GM12872 (cell line): Measurements from ENCODE around the gene ZFR.

Experiments
- CTCF ChIP-seq: IDR thresholded peaks from 3 replicates; pipeline ENCODE4 v1.5.1; 2011; ENCODE audit warnings: low read depth, mild to moderate bottlenecking, low read length, moderate library complexity; ENCODE audit not compliant: insufficient read depth

Gene ZFR

GRCh38 chr5:32403760-32404159, 40.8 kb downstream of the ZFR start:
- no peak for TF ChIP-seq CTCF

GRCh38 chr5:32400401-32400800, 44.1 kb downstream of the ZFR start:
- TF ChIP-seq CTCF, result no peak

GRCh38 chr5:32394981-32395380, 49.6 kb downstream of the ZFR start:
- TF ChIP-seq CTCF, result no peak

DNA sequence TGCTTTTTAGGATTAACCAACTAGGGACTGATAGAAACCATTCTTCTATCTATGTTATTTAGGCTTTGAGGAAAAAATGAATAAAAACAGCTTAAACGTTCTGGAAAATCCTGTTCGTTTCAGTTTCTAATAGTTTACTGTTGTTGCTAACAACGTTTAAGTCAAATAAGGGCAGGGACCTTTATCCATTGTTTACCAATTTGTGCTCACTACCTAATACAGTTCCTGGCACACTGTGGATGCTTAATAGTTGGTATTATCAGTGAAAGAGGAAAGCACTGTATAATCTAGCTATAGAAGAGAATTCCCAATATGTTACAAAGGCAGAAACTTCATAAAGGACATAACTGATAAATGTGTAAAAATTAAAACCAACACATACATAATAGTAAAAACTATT, 52.5 kb downstream of the ZFR start:
- no peak for TF ChIP-seq CTCF

- TF ChIP-seq CTCF, result no peak
Observed at GRCh38 chr5:32390819-32391591, 53.5 kb downstream of the ZFR start.

DNA sequence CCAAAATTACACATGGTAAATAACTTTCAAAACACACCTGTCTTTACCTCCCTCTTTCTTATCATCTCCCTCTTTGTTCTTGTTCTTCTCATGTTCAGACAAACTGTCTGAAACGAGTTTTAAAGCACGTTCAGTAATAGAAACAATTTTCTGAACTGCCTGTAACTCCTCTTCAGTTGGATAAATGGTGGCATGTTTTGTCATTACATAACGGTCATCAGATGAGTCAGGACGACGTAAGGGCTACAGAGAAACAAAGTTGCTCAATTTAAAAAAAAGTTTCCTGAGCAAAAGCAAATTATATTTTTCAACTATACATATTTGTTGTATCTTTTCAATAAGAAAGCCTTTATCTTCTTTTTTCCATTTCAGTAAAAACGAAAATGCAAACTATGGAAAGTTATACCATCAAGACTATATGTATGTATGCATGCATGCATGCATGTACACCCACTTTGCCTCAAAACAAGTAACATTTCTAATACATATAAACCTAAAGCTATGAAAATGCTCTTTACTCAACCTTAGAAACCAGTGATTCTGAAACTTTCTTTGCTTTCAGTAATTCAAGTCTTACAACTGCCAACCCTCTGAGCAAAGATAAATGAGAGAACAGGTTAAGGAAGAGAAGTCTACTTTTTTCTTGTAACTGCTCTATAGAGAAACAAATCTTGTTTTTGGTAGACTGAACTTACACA, 56.0 kb downstream of the ZFR start:
- no peak for TF ChIP-seq CTCF

GRCh38 chr5:32387841-32388240, 56.7 kb downstream of the ZFR start:
- no peak for TF ChIP-seq CTCF
